DMS114 treated with DMSO at 0.1 percent for 48 hours (cell line): Measurements from ENCODE around the gene FHIT.

ENCODE experiments used
- DNase-seq: peaks from one replicate; lab custom pipeline; 2025; ENCODE audit not compliant: unreplicated experiment; lab: John Stamatoyannopoulos, UW

Gene FHIT

DNA sequence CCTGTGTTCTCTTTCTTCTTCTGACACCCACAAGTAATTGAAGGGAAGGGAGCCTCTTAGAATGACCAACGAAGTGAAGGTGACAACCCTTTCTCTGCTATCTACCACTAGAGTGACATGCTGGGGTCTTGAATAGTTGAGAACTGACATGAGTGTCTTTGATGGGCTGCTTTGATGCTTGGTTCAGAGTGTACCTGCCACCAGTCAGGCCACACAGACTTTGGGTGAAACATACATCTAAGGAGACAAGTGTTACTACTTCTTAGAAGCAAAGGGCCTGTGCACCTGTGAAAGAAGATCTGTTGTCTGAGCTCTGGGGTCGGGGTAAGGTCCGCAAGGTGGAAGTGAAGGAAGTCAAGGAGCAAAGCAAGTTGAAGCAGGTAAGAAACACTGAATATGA, 1160.7 kb downstream of the FHIT start:
- no peak for DNase-seq

DNA sequence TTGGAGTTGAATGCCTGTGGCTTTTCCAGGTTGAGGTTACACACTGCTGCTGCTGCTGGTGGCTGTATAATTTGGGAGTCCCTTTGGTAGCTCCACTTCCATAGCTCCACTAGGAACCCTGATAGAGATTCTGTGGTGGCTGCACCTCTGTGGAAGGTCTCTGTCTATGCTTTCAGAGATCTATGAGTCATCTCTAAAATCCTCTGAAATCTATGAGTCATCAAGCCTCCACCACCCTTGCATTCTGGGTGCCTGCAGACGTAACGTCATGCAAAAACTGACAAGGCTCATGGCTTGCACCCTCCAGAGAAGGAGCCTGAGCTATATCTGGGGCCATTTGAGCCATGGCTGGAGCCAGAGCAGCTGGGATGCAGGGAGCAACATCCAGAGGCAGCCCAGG, 1164.4 kb downstream of the FHIT start:
- no peak for DNase-seq

DNA sequence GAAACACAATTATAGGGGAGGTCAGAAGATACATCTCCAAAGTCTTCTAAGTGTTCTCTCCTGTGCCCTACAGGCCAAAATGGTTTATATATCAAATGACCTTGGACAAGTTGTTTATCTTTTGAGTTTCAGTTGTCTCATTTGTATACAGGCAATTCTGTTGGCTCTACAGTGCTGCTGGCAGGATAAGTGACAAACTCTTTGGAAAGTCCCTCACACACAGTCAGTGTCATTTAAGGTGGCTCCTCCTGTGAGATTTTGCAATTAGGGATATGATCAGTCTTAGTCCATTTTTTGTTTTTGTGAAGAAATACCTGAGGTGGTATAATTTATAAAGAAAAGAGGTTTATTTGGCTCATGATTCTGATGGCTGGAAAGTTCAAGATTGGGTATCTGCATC, 1165.6 kb downstream of the FHIT start:
- DNase-seq = no peak

DNA sequence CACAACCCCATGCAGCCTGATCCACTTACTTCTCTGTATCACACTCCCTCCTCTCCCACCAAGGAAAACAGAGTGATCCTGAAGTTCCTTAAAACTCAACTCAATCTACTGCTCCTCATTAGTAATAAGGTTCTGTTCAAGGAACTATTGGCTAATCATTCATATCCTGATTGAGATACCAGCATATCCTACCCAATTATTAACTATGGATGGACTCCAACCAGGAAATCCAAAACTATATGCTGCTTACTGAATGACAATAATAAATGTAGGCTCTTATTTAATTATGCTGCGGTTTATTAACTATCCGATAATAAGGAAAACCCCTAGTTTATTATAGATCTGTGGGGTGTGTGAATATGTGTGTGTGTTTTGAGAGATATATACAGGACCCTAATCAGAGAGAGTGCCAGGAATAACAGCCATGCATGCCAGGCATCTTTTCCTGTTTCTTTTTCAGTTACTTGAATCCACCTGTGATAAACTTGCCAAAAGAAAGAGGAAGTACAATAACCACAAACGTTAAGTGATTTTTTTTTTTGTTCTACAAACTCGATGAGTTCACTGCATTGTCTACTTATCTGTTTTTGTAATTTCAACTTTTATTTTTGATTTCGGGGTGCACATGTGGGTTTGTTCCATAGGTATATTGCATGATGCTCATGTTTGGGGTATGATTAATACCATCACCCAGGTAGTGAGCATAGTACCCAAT, 1169.7 kb downstream of the FHIT start:
- no peak for DNase-seq

DNA sequence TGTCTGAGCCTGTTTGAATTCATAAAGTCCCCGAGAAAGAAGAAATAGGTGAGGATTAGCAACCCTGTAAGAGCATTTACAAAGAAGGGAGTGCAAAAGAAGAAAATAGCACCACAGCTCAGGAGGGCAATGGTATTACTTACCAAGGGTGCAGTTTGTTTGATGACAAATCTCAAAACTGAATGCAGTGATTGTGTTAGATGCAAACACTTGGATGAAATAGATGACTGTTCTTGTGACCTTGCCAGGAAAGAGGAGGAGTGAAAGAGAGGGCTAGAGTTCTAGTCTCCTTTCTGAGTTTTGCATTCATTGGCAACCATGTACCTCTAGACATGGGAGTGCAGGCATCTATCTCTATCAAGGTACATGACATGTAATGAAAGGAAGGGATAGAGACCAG, 1170.6 kb downstream of the FHIT start:
- no peak for DNase-seq

DNA sequence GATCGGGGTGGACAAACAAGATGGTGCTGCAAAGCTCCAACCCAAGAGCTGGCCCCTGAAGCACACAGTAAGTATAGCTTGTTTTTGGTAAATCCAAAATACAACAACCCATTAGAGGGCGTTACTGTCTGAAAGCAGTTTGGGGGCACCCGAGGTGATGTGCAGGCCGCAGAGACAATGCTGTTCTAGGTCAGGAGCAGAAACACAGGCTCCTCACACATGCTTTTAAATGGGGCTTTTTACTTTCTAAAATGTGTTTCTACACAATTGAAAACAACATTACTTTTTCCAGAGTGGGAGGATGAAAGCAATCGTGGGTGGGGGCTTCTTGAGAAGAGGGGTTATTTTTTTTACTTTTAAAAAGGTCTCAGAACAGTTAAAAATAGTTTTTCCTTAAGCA, 1172.2 kb downstream of the FHIT start:
- DNase-seq = no peak

DNA sequence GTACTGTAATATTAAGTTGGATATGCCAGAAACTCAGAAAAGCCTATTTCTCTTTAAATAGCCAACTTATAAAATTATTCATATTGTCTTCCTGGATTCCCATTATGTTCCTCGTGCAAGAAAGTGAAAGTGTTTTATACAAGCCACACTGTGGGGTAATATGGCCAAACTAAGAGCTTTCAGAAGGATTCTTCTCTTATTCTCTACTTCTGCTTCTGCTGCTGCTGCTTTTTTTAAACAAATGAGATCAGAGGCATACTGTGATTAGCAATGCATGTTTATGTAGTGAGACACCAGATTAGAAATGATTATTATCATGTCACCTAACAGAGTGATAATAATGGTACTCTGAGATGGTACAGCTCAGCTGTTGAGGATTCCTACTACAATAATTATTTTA, 1174.9 kb downstream of the FHIT start:
- DNase-seq = no peak

DNA sequence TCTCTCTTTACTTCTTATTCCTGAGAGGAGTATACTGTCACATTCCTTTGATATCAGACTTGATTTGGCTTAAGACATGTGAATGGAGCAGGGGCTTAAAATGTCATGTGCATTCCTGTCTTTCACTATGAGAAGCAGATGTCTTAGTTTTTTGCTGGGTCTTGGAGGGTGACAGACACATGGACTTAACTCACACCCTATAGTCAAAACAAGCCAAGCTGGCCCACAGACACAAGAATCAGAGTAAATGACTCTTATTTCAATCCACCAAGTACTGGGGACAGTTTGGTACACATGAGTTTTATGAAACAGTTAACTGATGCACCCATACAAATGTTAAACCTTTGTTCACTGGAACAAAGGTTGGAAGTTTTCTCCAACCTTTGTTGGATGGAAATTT, 1177.3 kb downstream of the FHIT start:
- DNase-seq = no peak

DNA sequence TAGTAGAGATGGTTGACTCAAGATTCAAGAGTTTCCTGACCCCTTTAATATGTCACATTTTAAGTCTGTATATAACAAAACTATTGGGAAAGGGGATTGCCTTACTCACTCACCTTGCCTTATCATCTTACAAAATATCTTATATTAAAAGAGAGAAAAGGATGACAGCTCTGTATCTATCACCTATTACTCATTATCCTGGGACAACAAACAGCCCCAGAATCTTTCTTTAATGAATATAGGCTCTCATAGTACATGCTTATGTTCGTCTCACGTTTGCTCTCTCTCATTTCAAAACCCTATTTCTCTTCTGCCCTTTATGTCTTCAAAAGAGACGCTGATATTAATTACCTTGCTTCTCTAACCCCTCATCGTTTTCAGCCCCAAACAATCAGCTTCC, 1178.0 kb downstream of the FHIT start:
- DNase-seq = no peak

DNA sequence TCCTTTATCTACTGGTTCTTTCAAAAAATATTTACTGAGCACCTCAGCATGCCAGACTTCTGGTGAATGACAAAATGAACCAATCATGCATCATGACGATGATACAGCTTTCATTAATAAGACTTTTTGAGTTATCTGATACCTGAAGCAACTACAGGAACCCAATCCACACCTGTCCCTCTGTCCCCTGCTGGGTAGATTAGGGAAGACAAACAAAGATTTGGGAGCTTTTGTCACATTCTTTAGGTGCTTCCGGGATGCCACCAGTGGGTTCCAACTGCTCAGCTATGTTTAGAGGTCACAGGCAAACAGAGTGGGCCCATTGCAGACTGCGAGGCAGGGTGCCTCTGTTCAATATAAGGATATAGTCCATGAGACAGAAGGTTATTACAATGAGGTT, 1180.9 kb downstream of the FHIT start:
- DNase-seq = no peak

DNA sequence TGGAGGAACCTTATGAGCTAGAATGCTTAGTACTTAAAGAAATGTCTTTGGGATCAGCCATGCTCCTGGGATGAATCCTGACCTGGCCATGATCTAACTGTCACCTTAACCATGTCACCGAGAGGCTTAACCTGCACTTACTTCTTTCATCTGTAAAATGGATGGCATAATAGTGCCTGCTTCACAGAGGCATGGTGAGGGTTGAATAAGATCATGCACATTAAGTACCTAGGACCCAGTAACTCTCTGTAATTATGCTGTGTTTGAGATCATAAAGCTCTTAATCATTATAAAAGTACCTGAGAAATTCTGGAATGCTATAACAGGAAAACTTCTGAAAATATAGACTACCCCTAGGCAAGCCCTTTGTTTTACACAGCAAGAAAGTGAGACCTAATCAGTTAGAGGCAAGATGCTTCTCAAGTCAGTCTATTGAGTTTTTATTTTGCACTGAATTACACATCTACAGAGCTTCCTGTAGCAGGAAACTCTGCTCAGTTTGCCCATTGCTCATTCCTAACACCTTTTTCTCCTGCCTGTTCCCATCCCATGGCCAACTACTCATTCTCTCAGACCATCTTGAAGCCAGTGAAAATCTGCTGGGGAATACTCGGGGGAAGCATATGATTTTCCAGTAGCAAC, 1185.9 kb downstream of the FHIT start:
- no peak for DNase-seq

DNA sequence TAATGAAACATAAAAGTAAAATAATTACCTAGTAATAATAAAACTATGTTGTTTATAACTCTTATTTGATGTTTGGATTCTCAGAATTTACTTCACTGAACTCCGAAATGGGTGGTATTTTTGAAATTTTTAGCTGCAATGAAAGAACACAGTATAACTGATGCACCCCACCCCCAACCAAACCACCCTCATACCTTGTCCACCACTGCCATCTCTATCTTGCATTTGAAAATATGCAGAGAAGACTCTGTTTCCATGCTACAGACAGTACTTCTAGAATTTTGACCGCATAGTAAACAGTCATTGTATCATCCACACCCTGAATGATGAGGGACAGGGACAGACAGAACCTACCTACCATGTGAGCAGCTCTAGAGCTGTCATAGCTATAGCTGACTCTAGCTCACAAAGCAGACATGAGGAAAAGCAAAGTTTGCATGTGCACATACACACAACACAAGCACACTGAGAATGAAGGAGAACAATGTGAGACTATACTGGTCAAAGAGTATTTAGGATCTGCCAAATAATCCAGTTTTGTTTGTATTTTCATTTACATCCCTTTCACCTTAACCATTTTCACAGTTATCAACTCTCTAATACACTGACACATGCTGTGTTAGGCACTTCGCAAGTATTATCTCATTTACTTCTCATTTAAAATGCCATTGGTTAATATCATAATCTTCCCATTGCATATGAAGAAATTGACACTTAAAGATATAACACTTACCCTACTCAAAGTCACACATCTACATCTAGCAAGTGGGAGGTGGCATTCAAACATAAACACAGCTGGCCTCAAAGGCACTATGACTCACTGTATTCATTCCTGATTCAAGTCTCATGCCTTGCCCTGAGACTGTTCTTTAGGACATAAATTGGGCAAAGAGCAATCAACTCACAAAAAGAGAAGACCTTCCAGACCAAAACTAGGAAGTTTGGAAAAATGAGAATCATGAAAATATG, 1186.8 kb downstream of the FHIT start:
- DNase-seq = no peak

DNA sequence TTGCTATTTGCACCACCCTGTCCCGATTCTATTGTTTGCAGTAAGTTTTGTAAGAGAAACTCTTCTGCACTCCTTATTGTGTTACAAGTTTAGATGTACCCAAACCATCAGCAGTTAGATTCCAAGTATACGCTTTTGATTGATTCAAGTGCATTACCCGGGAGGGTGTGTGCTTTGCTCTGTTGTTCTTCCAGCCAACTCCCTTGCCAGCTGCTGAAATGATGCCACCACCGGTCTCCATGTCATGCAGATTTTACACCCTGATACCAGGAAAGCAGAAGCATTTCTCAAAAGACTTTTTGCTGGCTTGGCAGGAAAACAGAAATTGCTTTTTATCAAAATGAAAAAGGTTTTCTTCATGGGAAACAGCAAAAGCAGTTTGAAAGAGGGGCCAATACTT, 1194.8 kb downstream of the FHIT start:
- no peak for DNase-seq

DNA sequence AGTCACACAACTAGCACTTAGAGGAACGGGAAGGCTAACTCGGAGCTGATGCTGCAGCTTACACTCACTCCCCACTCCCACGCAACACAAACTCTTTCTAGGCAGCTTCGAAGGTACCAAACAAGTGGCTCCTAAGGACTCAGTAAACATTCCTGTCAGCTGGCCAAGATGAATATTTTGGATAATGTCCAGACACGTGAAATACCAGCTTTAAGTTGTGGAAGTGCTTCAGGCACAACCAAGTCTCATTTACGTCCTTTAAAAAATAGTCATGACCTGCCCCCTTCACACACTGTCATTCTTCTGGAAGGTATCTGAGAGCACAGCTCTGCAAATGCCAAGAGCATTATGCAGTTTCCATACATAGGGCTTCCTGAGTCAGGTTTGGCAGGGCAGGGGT, 1195.5 kb downstream of the FHIT start:
- DNase-seq = no peak

DNA sequence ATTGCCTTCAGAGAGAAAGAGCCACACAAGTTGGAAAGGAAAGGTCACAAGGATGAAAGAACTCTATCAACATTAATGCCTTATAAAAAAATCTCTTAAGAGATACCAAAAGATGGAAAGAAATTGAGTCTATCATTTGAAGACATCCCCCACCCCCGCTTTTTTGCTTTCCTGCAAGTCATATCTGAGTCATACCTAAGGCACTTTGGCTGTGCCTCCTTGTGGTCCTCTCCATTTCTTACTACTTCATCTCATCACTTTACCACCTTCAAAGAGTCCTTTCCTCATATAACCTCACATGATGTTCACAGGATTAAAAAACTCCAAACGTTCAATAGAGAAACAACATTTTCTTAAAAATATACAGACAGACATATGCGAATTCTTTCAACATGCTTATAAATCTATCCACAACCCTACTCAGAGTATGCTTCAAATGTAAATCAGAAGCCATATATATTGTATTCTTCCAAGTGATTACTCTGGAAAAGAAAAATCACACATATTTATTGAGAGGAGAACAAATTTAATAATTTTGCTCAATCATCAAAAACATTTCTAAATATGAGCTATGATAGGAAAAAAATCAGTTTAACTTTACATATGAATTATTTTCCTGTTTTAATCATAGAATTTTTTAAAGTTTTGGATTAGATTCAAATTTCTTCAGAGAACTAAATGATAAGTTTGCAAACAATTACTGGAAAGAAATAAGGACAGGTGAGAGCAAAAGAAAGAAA, 1197.6 kb downstream of the FHIT start:
- DNase-seq = no peak

DNA sequence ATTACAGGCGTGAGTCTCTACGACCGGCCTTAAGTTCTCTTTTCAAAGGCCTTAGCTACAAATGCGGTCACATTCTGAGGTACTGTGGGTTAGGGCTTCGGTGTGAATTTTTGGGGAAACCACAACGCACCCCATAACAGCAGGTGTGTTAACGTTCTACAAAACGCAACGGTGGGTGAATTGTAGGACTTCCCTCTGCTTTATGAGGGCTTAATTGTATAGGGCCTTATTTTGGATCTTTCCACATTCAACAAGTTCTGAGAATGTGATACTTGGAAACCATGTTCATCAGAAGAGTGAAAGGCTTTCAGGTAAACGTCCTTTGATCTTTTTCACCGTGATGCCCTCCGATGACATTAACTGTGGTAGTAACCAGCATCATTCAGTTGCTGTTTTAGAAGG, 1202.8 kb downstream of the FHIT start:
- DNase-seq = no peak

DNA sequence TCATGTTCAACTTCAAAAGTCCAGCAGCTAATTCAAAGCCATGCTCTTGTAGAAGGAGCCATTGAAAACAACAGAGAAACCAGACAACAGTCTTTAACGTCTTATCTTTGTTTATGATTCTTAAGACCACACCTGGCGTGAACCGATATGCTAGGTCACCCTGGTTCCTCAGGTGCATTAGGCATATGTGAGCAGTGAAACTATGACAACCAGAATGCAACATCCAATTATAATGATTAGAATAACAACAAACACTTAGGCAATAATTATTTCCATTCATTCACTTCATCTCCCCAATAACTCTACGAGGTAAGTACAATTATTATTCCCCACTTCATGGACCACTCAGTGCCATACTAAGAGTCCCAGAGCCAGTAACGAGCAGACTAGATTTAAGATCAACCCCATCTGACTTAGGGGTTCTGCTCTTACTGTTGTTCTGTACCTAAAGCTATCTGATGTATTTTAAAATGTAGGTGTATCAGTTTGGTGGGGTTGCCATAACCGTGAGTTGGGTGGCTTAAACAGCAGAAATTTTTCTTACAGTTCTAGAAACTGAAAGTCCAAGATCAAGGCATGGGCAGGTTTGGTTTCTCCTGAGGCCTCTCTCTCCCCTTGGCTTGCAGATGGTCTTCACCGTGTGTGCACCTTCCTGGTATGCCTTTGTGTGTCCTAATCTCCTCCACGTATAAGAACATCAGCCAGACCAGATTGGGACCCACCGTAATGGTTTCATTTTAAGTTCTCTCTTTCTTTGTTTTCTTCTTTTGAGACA, 1203.6 kb downstream of the FHIT start:
- DNase-seq = no peak

DNA sequence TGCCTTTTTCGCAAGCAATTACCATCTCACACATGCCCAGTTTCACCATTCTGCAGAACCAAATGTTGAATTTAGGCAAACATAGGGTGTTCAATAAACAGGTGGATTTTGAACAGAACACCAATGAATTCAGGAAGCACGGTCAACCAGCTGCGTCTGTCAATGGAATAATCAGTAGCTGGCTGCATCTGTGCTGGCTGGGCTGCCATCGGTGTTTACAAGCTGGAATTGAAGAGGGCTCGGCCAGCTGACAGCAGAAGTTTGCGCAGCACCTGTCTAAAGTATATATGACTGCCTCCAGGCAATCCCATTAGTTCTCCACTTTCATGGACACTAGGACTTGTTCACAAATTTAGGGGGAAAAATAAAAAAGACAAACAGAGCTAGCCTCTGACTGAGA, 1205.0 kb downstream of the FHIT start:
- DNase-seq = no peak

DNA sequence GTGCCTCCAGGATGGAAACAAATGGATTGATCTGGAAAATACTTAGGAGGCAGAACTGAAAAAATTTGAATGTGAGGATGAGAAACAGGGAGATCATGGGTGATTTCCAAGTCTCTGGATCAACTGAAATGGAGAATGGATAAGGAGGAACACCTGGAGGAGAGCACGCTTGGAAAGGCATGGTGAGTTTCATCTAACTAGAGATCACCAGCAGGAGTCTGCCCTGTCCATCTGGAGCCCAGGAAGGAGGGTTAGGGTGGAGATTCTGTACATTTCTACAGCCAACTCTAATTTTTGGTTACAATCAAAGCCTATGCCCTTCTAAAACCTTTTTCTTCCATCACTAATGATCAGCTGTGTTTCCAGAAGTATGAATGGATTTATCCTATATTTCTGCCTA, 1205.6 kb downstream of the FHIT start:
- DNase-seq = no peak

DNA sequence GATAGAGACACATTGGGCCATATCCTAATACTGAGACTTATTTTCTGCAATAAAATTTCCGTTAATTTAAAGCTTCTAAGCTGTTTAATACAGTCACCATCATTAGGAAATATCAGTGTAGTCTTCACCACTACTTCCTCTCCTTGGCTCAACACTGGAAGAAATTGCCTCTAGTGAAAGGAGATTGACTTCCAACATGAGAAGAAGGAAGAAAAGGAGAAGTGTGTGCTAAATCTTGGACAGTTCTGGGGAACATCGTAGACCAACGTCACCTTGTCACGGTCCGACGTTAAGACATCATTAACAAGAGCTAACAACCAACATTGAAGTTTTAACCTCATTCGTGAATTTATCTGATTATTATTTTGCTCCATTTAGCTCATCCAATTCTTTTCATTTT, 1214.4 kb downstream of the FHIT start:
- no peak for DNase-seq
